HS-27A (cell line): ENCODE results near the gene PHACTR3.

Experiments
- DNase-seq: peaks from one replicate; pipeline ENCODE4 v3.0.0-alpha.2; 2012; ENCODE audit warnings: low read depth, missing footprints

The PHACTR3 gene

GRCh38 chr20:59698598-59698997 lies 94.3 kb downstream of the PHACTR3 start:
- DNase-seq: no peak

DNA sequence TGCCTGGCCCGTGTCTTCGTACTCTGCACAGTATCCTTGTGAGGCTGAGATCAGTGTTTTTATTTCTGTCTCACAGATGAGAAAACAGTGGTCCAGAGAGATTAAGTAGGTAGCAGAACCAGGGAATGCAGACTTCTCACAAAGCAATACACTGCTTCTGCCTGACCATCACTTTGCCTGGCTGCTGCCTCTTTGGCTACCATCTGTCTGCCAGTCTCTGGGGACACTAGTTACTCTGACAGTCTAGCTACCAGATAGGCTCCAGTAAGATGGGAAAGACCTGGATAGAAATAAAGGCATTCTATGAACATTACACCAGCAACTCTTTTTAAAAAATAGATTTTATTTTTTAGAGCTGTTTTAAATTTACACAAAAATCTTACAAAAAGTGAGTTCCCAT lies 96.9 kb downstream of the PHACTR3 start:
- no peak for DNase-seq

GRCh38 chr20:59703046-59703445 lies 98.7 kb downstream of the PHACTR3 start:
- no peak for DNase-seq

- no peak for DNase-seq
These were observed 101.5 kb downstream of the PHACTR3 start for GRCh38 chr20:59705651-59706399.

GRCh38 chr20:59706400-59706693 lies 102.0 kb downstream of the PHACTR3 start:
- DNase-seq: no peak

GRCh38 chr20:59708326-59708725 lies 104.0 kb downstream of the PHACTR3 start:
- DNase-seq: no peak

DNA sequence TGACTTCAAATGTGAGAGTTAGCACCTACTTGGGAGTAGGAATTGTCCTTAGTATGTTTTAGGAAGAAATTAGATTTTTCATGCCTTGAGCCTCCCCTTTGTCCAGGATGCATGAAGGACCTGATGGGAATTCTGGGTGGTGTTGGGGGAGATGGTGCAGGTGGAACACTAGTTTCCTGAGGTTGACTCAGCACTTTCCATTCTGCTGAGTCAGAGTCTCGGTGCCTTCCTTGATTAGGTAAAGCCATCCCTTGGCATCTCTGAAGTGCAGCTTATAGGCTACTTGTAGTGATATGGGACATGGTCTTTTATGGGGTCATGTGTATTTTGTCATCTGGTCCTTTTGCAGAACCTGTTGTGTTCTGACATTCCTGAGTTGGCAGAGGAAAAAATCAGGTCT lies 105.3 kb downstream of the PHACTR3 start:
- DNase-seq: no peak

DNA sequence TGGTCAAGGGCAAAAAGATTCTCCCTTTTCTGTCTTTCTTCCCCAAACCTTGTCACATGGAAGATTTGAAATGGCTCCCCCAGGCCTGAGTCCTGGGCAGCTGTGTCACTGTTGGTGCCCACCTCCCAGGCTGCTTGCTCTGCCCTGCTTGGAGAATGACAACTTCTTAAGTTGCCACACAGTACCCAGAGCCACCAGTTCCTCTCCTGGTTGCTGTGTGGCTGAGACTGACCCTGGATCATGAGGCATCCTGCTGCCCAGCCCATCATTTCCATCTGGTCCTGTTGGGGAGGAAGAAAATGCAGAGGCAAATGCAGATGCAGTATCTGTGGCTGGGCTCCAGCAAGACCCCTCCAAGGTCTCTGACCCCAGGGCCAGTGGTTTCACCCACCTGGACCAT lies 113.7 kb downstream of the PHACTR3 start:
- DNase-seq: no peak

GRCh38 chr20:59718751-59719150 lies 114.4 kb downstream of the PHACTR3 start:
- DNase-seq: no peak

DNA sequence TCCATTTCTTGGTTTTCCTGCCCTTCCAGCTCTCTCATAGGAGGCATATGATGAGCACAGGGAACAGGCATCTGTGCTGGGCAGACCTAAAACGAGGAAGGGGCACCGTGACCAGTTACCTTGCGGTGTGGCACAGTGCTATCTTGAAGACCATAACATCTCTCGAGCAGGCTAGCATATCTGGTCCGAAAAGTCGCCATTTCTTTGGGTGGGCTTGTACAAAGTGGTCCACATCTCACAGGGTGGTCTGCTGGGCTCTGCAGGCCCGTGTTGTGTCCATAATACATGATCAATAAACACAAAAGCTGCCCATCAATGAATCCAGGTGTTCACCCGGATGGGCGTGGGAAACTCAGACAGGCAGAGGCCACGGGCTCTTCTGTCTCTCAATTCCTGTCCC lies 115.7 kb downstream of the PHACTR3 start:
- no peak for DNase-seq

- DNase-seq: no peak
These were observed 117.0 kb downstream of the PHACTR3 start for GRCh38 chr20:59721386-59721785.

GRCh38 chr20:59723108-59723500 lies 118.8 kb downstream of the PHACTR3 start:
- no peak for DNase-seq

DNA sequence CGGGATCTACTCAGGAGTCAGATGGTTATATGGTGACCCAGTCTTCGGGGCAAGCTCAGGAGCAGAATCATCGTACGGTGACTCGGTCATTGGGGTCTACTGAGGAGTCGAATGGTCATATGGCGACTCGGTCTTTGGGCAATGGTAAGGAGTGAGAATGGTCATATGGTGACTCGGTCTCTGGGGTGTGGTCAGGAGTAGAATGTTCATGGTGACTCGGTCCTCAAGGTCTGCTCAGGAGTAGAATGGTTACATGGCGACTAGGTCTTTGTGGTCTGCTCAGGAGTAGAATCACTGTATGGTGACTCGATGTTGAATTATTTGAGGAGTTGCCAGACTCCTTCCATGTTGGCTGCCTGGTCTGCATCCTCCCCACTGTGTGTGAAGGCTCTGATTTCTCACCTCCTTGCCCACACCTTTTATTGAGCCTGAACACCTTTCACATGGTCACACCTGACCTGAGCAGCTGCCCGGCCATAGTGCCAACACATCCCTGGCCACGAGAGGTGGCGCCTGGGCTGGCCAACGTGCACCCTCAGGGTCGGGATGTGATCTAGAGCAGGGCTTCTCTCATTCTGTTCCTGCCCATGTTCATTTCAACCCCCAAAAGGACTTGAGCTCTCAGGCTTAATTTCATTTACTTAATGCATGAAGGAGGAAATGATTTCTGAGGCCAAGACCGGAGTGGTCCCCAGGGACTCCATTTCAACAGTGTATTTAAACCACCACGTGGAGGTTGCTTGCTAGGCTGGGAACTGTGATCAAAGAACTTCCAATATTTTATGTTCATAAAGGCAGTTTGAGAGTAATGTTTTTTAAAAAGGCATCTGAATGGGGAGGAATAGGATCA lies 119.5 kb downstream of the PHACTR3 start:
- DNase-seq: no peak

GRCh38 chr20:59724457-59725366 lies 120.4 kb downstream of the PHACTR3 start:
- no peak for DNase-seq

- DNase-seq: no peak
These were observed 121.3 kb downstream of the PHACTR3 start for GRCh38 chr20:59725476-59726280.

- no peak for DNase-seq
These were observed 121.9 kb downstream of the PHACTR3 start for GRCh38 chr20:59726281-59726595.

GRCh38 chr20:59728722-59729430 lies 124.5 kb downstream of the PHACTR3 start:
- DNase-seq: no peak

DNA sequence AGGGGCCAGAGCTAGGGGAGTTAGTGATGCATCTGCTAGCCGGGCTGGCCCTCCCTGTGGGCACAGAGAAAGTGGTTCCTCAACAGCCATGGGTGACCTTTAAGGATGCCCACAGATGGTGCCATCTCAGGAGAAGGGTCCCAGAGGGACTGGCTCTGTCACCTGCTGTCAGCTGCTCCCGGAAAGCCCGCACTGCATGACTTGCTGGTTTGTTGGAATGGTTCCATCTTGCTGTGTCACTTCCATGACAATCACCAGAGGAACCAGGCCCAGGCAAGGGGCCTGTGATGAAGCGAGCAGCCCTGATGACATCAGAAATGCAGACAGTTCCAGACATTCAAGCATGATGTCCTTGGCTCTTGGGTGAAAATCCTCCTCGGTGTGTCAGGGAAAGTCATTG lies 125.2 kb downstream of the PHACTR3 start:
- DNase-seq: no peak

DNA sequence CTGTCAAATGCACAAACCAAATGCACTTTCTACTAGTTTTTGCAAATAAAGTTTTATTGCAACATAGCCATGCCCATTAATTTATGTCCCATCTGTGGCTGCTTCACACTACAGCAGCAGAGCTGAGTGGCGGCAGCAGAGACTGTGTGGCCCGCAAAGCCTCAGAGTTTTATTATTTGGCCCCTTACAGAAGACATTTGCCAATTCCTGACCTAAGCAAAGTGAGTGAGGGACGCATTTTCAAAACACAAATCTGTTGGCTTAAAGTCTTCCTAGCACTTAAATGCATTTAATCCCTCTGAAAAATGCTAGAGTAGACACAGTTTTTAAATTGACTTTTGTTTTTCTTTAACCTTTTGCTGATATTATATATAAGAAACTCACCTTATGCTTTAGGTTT lies 126.4 kb downstream of the PHACTR3 start:
- DNase-seq: no peak

DNA sequence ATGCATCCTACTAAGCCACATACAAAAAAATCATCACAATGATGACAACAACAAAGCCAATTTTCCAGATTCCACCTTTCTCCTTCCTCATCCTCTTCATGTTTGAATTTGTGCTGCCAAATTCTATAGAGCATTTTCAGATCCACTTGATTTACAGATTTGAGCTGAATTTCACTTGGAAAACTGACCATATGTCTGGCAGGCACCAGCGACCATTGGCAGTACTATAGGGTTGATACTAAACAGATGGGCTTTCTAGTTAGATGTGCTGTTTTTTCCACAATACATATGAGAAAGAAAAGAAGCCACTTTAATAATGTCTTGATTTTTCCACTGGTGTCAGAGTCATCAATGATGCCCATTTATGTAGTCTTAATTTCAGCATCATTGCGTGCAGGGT lies 127.0 kb downstream of the PHACTR3 start:
- DNase-seq: no peak

DNA sequence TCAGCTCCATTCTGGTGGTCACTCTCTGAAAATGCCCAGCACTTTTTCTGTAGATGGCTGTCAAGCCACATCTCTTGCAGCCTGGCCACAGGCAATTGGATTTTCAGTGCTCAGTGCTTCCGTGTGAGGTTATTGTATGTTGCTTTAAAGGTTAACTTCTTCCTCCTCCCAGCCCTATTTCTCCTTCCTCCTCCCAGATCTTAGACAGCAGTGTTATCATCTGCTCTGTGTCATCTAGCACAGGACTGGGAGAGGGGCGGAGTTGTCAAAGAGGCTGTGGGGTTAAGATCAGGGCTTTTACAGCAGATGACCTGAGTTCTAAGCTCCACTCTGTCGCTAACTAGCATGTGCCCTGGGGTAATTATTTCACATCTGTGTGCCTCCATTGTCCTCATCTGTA lies 129.0 kb downstream of the PHACTR3 start:
- DNase-seq: no peak
